ENCODE results near the gene B2M.

- no peak for TF ChIP-seq CTCF (IDR thresholded peaks at IDR 0.05; ENCODE audit: low read length)
- TF ChIP-seq EZH2phosphoT487 (IDR thresholded peaks at IDR 0.05; ENCODE audit: low read length): no peak
Observed at GRCh38 chr15:44667039-44667360, 44.3 kb upstream of the B2M start.

Measured in MM.1S (cell line).